AG20443 (cell line): Measurements from ENCODE around the gene YTHDF1.
"Not testable (repeated sequence)": the region's sequence is repeated elsewhere in the genome, so short reads cannot be mapped to it uniquely, and the experiment has no call there.

ENCODE experiments used
- DNase-seq: peaks from one replicate; pipeline ENCODE4 v3.0.0; 2012; ENCODE audit warnings: low spot score, mixed read lengths

YTHDF1 gene

DNA sequence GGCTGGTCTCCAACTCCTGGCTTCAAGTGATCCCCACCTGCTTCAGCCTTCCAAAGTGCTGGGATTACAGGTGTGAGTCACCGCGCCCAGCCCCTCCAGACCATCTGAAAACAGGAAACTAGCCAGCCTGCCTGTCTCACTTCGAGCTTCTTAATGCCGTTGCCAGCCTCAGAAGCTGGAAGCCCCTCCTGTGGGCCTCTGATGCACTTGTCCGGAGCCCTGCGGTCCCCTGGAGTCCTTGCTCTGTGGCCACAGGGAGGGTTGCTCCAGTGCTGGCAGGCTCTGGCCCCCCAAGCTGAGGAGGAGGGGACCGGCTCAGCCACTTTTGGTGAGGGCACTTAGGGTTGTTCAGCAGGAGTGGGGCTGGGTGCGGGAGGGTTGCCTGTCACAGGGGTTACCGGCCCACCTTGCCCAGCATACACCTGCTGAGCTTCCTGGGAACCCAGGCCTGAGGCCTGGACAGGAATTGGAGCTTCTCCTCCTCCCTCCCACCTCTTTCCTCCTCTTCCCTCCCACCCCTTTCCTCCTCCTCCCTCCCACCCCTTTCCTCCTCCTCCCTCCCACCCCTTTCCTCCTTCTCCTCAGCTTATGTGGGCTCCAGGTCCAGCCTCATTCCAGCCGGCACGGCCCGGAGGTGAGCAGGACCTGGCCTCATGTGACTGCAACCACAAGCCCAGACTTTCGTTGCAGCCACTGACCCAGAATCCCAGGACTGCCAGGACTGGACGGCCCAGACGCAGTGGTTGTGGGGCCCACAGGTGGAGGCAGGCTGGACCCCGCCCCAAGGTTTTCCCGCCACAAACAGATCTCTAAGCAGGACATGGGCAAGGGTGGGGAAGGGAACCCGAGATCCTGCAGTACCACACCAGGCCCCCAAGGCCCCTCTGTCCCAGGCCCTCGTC, 10.4 kb upstream of the YTHDF1 start:
- DNase-seq = no peak

DNA sequence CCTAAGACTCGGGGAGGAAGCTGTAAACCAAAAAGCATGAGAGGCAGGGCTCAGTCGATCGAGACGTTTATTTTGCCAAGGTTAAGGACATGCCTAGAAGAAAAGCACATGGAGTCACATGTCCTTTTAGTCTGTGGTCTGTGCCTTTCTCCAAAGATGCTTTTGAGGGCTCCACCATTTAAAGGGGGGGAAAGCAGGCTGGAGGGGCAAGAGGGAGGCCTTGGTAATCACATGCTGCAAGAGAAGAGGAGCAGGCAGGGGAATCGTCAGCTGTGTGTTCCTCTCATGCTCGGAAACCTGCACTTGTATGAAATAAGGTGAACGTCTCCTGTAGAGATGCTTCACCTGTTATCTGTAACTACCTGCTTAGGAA, 9.1 kb upstream of the YTHDF1 start:
- no peak for DNase-seq

DNA sequence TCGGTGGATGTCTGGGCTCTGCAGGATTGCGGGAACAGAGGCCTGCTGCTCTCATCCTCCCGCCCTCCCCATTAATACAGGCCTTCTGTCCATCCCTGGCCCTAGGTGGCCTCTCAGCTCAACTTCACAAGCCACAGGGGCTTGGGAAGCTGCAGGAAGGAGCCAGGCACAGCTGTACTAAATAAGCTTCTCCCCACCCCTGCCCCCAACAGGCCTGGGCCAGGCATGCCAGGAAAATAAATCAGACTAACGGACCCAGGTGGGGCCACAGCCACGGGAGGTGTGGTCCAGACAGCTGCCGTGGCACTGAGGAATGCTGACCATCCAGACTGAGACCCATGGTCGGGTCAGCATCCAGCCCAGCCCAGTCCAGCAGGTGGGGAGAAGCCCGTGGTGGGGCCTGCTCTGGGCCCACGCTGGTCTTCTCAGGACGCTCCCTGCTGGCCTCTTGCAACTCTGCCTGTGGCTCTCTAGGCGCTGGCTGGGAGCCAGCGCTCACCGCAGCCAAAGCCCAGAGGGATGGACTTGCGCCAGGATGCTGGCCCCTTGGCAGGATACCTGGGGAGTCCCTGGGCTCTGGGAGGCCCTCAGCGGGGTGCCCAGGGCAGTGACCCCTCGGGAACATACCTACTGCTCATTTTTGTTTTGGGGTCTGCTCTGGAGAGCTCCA, 8.6 kb upstream of the YTHDF1 start:
- no peak for DNase-seq

DNA sequence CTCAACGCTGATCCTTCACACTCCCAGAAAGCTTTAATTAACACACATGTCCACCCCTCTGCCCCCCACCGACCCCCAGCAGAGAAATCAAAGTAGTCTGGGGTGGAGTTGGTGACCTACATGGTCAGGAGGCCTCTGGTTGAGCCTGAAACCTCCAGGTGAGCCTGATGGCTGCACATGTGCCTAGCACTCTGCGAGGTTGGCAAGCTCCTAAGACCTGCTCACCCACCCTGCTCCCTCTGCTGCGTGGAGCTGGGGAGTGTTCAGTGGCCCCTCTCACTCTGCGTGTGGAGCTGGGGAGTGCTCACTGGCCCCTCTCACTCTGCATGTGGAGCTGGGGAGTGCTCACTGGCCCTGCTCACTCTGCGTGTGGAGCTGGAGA, 7.9 kb upstream of the YTHDF1 start:
- no peak for DNase-seq

DNA sequence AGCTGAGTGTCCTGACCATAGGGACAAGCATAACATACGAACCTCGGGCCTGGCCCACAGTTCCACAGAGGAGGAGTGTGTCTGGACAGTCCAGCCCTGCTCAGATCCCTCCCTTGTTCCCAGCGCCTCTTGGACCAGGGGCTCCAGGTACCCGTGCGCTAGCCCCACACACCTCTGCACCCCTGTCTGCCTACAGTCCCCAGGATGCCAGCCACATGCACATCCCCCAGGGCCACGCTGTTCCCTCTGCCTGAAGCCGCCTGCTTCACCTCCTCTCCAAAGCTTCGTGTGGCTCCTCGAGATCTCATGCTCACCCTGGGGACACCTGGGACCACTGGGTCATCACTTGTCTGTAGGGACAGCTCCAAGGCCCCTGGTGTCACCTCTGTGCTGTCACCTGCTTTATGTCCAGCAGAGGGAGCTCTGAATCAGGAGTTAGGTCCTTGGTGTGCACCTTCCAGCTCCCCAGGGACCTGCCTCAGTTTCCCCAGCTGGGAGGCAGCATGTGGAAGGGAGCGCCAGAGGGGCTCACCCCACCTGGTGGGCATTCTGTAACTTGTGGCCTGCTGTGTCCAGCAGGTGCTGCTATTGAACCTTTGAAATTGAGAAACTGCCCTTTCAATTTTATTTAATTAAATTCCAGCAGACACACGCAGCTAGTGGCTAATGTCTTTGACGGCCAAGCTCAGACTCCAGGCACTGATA, 7.3 kb upstream of the YTHDF1 start:
- peak; percentile 57 for DNase-seq

DNA sequence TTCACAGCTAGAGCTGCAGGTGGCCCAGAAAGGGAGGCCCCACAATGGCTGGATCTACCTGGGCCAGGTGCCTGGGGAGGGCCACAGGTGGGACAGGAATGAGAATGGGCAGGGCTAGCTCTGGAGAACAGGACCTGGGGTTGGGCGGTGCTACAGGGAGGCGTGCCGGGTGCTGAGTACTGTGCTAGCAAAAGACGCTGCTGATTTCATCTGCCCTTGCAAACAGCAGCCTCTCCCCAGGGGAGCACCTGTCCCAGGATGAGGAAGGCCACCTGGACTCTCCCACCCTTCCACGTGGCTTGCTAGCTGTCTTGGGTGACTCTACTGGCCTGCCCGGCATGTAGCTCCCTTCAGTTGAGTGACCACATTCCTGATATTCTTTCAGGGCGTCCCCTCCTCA, 6.6 kb upstream of the YTHDF1 start:
- no peak for DNase-seq

DNA sequence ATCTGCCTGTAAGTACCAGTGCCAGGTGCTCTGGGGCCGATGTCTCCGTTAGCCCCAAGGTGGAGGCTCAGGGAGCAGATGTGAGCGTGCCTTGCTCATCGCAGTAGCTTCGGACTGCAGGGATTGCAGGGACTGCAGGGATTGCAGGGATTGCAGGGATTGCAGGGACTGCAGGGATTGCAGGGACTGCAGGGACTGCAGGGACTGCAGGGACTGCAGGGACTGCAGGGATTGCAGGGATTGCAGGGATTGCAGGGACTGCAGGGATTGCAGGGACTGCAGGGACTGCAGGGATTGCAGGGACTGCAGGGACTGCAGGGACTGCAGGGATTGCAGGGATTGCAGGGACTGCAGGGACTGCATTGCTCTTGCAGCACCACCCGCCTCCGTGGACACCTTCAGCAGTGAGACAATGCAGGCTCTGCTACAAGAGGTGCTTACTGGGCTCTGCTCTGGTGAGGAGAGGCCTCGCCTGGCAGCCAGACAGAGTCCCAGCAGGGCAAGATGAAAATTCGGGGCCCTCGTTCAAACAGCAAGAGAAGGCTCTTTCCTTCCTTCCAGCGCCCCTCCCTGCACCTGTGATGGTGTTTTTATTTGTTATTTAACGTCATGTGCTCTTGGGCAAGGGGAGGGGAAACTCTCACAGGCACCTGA, 5.6 kb upstream of the YTHDF1 start:
- not testable (repeated sequence) for DNase-seq

DNA sequence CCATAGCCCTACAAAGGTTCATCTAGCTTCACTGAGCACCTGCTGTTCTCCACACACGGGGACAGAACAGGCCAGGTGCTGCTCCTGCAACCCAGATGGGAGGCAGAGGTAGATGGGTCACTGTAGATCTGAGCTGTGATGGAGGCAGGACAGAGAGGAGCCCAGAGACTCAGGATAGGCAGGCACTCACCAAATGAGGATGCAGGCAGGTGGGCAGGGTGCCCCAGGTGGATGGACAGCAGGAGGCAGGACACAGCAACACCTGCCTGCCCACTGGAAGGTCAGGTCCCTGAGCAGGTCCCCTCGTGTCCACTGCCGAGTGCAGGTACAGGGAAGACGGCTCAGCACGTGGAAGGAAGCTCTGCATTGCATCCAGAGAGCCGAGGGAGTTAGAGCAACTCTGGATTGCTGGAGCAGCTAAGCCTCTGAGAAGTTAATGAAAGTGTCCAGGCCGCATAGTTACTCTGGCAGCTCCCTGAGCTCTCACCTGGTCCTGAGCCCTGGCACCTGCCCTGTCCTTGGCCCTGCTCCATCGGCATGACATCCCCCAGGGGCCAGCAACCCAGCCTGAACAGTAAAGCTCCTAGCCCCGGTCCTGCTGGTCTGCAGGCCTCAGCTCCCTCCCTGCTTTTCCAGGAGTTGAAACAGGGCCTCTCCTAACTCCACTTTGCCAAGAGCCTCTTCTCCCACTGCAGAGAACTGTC, 4.9 kb upstream of the YTHDF1 start:
- no peak for DNase-seq

DNA sequence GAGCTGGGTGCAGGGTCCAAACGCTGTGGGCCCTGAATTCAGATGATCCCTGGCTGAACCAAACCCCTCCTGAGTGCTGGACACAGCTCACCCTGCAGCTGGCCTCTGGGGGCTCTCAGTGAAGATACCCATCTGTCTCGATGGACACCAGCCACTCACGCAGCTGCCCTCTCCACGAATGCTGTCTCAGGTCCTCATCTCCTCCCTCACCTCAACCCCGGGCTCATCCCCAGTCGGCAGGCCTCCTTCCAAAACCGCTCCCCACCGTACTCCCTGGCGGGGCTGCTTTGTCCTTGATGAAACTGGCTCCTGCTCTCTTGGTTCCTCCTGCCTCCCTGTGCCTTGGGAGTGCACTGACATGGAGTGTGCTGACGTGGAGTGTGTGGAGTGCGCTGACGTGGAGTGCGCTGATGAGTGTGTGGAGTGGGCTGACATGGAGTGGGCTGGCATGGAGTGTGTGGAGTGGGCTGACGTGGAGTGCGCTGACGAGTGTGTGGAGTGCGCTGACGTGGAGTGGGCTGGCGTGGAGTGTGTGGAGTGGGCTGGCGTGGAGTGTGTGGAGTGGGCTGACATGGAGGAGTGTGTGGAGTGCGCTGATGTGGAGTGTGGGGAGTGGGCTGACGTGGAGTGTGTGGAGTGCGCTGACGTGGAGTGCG, 4.1 kb upstream of the YTHDF1 start:
- no peak for DNase-seq

DNA sequence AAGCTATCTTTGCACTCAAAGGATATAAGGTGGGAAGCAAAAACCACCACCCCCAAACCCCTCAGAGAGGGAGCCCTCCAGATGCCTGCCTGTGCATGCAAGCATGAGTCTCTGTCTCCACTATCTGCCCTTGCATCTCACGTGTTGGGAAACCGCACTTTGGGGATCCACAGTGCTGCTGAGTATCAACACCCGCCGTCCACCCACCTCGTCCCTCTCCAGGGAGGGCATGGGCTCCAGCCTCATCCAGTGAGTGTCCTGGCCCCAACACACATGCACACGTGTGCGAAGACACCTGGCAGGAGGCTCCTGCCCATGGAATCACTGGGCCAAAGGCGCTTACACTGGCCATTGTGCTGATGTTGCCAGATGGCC, 3.5 kb upstream of the YTHDF1 start:
- DNase-seq = no peak

DNA sequence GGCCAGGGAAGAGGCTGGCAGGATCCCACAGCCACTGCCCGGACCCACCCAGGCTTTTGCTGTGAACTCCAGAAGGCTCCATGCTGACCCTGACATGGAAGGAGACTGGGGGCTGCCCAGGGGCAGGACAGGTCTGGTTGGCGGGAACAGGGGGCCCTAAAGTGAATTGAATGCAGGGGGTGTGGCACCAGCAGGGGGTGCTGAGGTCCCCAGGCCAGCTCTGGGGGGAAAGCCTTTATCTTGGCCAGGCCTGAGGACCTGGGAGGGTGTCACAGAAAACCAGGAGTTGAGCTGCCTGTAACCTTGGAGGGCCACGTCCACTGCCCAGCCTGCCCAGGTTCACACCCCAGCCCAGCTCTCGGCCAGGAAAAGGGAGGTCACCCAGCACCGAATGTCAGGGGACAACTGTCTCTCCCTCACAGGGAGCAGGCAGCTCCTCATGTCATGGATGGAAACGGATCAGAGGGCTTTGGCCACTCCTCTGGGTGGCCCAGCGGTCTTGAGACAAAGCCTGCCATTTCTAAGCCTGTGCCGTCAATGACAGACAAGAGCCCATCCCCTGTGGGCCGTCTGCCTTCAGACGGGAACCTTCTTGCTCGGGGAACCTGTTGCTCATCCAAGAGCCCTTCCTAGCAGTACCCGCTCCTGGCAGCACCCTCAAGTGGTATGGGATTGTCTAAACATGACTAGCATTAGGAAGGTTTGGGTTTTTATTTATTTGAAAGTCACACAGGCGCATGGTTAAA, 2.9 kb upstream of the YTHDF1 start:
- DNase-seq = no peak

DNA sequence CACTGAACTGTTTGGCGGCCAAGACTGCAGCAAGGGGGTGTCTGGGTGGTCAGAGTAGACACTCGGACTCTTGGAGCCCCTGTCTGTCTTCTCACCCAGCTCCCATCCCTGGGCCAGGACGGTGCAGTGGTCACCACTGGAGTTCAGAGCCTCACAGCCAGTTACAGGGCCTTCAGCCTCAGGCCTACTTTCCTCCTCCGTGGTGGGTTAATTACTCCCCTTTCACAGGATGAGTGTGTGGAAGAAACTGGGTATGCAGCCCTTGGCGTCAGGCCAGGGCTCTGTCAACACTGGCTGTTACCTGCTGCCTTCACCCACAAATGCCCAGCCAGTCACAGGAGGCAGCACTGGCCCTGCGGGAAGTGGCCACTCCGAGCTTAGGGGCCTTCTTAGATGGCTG, 1.8 kb upstream of the YTHDF1 start:
- no peak for DNase-seq

DNA sequence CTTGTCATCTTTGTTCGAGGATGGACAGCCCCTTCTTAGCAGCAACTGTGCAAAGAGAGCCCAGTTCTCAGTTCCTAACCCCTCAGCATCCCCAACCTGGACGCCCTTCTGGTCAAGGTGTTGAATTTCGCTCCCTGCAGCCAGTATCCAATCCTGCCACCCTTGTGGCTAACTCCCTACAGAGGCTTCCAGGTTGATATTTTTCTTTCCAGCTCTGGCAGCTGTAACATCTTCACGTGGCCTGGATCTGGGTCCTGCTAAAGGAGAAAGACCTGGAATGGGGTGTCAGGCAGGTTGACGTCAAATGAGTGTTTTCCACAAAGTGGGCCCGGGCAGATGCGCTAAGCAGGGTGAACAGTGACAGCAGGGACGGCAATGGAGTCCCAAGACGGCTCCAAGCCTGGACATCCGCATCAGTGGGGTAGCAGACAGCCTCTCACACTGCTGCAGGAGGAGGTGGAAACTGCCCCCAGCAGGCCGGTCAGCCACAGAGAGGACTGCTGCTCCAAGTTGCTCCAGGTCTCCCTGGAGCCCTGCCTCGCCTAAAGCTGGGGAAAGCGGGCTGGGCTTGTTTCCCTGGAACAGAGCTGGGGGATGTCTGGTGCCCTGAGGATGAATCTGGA, 1.0 kb upstream of the YTHDF1 start:
- no peak for DNase-seq

DNA sequence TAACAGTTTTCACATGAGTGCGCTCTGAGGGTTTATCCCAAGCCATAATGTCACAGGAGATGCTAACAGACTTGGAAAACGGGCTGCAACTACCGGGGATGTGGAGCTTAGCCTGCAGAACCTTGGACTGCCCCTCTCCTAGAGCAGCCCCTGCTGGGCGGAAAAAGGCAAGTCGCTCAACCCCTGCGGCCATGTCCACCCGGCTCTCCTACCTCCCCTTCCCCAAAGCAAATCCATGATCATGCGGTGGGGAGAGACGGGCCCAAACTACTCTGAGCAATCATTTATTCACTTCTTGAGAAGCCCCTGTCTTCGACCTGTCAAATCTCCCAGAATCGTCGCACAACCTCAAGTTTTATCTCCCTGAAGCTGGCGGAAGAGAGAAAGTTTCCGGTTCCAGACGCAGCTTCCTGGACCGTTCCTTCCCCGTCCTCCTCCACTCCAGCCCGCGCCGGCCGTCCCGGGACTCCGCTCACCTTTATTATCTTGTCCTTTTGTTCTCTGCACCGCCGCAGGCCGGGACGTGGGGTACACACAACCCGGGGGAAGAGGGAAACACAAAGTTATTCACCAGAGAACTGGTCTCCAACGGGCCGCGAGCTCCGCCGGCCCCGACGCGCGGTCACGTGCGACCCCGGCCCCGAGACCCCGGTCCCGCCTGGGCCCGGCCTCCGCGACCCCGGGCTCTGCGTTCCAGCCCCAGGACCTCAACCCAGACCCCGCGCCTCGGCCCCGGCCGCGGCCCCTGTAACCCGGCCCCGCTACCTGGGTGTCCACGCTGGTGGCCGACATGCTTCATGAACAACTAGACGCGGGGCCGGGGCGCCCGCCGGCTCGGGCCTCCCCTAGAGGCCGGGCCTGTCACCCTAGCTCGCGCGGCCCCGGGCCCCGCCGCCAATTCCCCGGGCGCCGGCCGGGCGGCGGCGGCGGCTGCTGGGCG, 560 bp downstream of the YTHDF1 start:
- peak; percentile 83 for DNase-seq

DNA sequence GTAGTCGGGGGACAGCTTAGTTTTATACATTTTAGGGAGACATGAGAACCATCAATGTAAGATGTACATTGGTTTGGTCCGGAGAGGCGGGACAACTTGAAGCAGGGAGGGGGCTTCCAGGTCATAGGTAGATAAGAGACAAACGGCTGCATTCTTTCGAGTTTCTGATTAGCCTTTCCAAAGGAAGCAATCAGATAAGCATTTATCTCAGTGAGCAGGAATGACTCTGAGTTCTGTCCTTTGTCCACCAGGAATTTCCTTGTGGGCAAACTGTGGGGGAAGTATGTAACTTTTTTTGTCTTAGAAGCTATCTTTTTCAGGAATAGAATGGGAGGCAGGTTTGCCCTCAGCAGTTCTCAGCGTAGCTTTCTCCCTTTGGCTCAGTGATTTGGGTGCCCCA, 1.4 kb downstream of the YTHDF1 start:
- no peak for DNase-seq

DNA sequence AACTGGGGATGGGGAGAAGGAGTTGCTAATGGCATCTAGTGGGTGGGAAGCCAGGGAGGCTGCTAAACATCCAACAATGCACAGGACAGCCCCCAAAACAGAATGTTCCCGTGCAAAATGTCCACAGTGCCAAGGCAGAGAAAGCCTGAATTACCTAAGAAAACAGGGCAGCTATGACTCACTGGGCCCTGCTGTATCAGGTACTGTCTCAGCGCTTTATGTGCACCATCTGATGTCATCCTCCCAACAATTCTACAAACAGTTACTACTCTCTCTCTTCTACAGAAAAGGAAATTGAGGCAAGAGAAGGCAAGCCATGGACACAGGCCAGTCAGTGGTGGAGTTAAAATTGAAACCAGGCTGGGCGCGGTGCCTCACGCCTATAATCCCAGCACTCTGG, 3.1 kb downstream of the YTHDF1 start:
- no peak for DNase-seq

DNA sequence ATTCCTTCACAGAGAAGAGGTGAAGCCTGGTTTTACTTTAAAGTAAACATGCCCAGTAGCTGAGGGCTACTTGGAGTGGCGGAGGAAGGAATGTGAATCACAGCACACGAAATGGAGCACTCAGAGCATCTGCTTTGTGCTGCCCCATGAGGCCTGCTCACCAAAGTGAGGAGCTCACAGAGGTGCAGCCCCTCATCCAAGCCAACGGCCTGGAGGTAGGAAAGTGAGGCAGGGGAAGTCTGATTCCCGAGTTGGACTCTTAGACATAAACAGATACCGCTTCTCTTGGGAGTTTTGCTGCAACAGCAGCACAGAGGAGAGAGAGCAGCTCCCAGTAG, 3.6 kb downstream of the YTHDF1 start:
- DNase-seq = no peak

DNA sequence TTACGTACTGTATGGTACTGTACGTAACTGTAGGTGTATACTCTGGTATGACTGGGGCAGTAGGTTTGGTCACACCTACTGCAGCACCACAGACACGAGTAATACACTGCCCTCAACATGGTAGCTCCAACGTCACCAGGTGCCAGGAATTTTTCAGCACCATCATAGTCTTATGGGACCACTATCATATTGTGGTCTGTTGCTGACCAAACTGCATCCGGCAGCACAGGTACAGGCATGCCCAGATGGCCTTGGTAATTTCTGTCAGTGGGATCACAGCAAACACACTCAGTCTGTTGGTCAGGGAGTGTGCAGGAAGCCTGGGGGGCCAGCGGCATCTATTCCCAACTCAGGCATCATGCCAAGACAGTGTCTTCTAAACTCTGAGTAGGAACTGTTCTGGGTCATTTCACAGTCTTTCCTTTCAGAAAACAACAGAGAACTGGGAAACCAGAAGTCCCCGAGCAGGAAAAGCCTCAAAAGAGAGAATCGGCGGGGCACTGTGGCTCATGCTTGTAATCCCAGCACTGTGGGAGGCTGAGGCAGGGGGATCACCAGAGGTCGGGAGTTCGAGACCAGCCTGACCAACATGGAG, 5.8 kb downstream of the YTHDF1 start:
- no peak for DNase-seq
